Urothelium cell line (cell line): ENCODE data around the gene SLC39A11.

Experiments used
- DNase-seq: peaks from one replicate; pipeline ENCODE4 v3.0.0; 2011; ENCODE audit warnings: low spot score, mixed read lengths
- FAIRE-seq: peaks from 2 replicates; lab custom pipeline; 2011; peaks lifted over from hg19 to GRCh38; lab: Jason Lieb, UNC

SLC39A11 gene

GRCh38 chr17:72887322-72887721 is 205.2 kb downstream of the SLC39A11 start:
- no peak for DNase-seq
- peak; percentile 17 for FAIRE-seq

GRCh38 chr17:72886622-72887021 is 205.9 kb downstream of the SLC39A11 start:
- DNase-seq, result no peak
- FAIRE-seq, result no peak

GRCh38 chr17:72884066-72884465 is 208.4 kb downstream of the SLC39A11 start:
- DNase-seq, result no peak
- FAIRE-seq, result no peak

- DNase-seq (no peak), FAIRE-seq (no peak)
Observed at GRCh38 chr17:72883351-72883750, 209.1 kb downstream of the SLC39A11 start.

GRCh38 chr17:72882426-72882825 is 210.1 kb downstream of the SLC39A11 start:
- no peak for FAIRE-seq
- DNase-seq, result no peak

GRCh38 chr17:72879877-72880276 is 212.6 kb downstream of the SLC39A11 start:
- no peak for DNase-seq
- FAIRE-seq, result no peak

- FAIRE-seq, result no peak
- DNase-seq, result no peak
Observed at GRCh38 chr17:72878975-72879660, 213.4 kb downstream of the SLC39A11 start.

GRCh38 chr17:72877348-72877747 is 215.1 kb downstream of the SLC39A11 start:
- FAIRE-seq (no peak), DNase-seq (no peak)

- FAIRE-seq (no peak), DNase-seq (no peak)
Observed at GRCh38 chr17:72876413-72876812, 216.1 kb downstream of the SLC39A11 start.

- DNase-seq (no peak), FAIRE-seq (no peak)
Observed at GRCh38 chr17:72875361-72875760, 217.1 kb downstream of the SLC39A11 start.

- FAIRE-seq (no peak), DNase-seq (no peak)
Observed at GRCh38 chr17:72872396-72872795, 220.1 kb downstream of the SLC39A11 start.

GRCh38 chr17:72870367-72870985 is 222.0 kb downstream of the SLC39A11 start:
- DNase-seq (no peak), FAIRE-seq (peak; percentile 72)

- DNase-seq, result no peak
Observed at GRCh38 chr17:72869630-72870029, 222.9 kb downstream of the SLC39A11 start.

GRCh38 chr17:72865954-72866353 is 226.5 kb downstream of the SLC39A11 start:
- FAIRE-seq (peak; percentile 48), DNase-seq (no peak)

More at GRCh38 chr17:72869630-72870029, 222.9 kb downstream of the SLC39A11 start:
- no peak for FAIRE-seq

- DNase-seq (no peak), FAIRE-seq (peak; percentile 27)
Observed at GRCh38 chr17:72863526-72864211, 228.8 kb downstream of the SLC39A11 start.

- DNase-seq, result no peak
- no peak for FAIRE-seq
Observed at GRCh38 chr17:72862276-72862999, 230.1 kb downstream of the SLC39A11 start.

- FAIRE-seq, result no peak
- no peak for DNase-seq
Observed at GRCh38 chr17:72861811-72862210, 230.7 kb downstream of the SLC39A11 start.

- FAIRE-seq, result peak; percentile 72
- no peak for DNase-seq
Observed at GRCh38 chr17:72860778-72861177, 231.7 kb downstream of the SLC39A11 start.

- FAIRE-seq (no peak), DNase-seq (no peak)
Observed at GRCh38 chr17:72858826-72859495, 233.5 kb downstream of the SLC39A11 start.
